ENCODE measurements around the gene GADD45G.
A peak's percentile ranks its signal among the peaks of the same experiment; 100 is the strongest.

The GADD45G gene

DNA sequence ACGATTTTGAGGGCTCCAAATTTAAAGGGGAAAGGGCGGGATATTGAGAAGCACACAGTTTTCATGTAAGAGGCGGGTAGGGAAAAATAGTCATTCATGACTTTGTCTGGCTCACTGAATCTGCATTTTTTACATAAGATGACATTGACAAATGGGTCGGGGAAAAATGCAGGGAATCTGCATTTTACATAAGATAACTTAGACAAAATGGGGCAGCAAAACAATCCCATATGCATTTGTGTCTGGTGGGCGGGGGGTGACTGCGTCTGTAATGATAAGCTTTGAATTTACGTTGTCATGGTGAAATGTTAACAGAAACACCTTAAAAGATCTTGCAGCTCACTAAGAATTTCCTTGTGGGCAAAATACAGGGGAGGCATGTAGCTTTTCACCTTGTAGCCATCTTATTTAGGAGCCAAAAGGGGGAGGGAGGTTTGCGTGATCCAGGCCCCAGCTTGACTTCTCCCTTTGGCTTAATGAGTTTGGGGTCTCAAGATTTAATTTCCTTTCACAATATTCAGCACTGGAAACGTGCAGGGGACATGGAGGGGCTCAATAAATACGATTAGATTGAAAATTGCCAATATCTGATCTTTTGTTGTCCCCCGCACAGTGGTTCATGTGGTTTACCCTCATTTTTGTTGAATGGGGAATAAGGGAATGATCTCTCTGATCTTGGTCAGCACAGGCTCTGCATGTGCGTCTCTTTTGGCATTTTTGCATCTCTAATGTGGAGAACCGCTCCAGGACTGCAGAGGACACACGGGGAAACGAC is 41.1 kb upstream of the GADD45G start:
- Histone ChIP-seq H3K9ac (ENCODE audit: insufficient read length, low read depth) (no peak overlapping the region), H3K4me1 (ENCODE audit: insufficient read depth, insufficient read length) (peaks cover 3% of the 10 kb centered on the region), H3K4me3 (ENCODE audit: insufficient read length, low read depth) (no peak overlapping the region), H3K9me3 (ENCODE audit: insufficient read depth, low read length) (0 out of 2 replicates have a peak, but pooled peaks cover 3% of the 10 kb centered on the region), H3K27me3 (ENCODE audit: insufficient read depth, insufficient read length) (no peaks in the 10 kb centered on the region), H3K36me3 (ENCODE audit: insufficient read depth, insufficient read length, low read length) (no peaks in the 10 kb centered on the region)
- TF ChIP-seq ZNF274 (IDR thresholded peaks at IDR 0.05; ENCODE audit: low read depth, low read length) (no peak), YY1 (IDR thresholded peaks at IDR 0.05; ENCODE audit: insufficient read depth, insufficient read length) (no peak), SUZ12 (IDR thresholded peaks at IDR 0.05; ENCODE audit: extremely low read depth, insufficient read depth, insufficient read length) (no peak)
- DNase-seq (ENCODE audit: low read depth, low spot score) = no peak

DNA sequence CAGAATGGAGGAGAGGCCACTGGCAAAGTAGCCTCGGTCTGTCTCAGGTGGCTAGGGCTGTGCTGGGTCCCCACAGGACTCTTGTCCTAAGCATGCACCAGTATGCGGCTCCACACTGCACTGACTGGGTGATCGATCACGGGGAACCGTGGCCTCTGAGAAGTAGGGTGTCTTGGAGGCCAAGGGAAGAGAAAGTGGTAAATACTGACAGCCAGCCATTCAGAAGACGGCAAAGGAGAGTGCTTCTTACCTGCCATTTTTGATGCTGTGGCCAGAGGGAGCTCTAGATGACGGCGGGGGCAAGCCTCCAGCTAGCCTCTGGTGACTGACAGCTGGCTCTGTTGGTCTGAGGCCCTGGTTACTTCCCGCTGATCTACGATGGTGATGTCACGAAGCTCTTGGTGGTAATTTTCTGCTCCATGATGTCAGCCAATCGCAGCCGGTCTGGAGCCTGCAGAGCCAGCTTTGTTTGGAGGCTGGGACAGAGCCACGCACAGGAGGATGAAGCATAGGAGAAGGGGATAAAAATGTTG is 40.4 kb upstream of the GADD45G start:
- DNase-seq (ENCODE audit: low read depth, low spot score) = peak; percentile 47
- TF ChIP-seq SUZ12 (IDR thresholded peaks at IDR 0.05; ENCODE audit: extremely low read depth, insufficient read depth, insufficient read length) (no peak), ZNF274 (IDR thresholded peaks at IDR 0.05; ENCODE audit: low read depth, low read length) (no peak), YY1 (IDR thresholded peaks at IDR 0.05; ENCODE audit: insufficient read depth, insufficient read length) (no peak)

DNA sequence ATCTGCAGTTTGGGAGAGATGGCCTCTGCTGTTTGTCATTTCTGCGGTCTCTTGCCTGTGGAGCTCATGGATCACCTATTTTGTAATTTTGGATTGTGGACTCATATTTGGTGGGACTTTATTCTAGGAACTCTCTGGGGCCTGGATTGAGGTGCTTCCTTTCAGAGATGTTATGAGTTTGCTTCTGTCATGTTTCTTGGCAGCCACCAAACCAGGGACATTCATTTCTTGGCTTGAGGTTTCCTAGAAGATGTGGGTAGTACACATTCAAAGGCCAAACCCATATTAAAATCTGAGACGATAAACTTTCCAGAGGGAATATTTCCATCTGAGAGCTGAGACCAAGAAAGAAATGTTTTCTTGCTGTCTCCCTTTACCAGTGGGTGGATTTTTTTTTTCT is 37.2 kb upstream of the GADD45G start:
- Histone ChIP-seq H3K4me3 (ENCODE audit: insufficient read length, low read depth) (no peak overlapping the region), H3K9ac (ENCODE audit: insufficient read length, low read depth) (no peak overlapping the region), H3K27me3 (ENCODE audit: insufficient read depth, insufficient read length) (no peaks in the 10 kb centered on the region), H3K4me1 (ENCODE audit: insufficient read depth, insufficient read length) (peaks cover 3% of the 10 kb centered on the region), H3K9me3 (ENCODE audit: insufficient read depth, low read length) (0 out of 2 replicates have a peak, but pooled peaks cover 3% of the 10 kb centered on the region), H3K36me3 (ENCODE audit: insufficient read depth, insufficient read length, low read length) (no peaks in the 10 kb centered on the region)
- DNase-seq (ENCODE audit: low read depth, low spot score) = no peak
- no peak for TF ChIP-seq SUZ12 (IDR thresholded peaks at IDR 0.05; ENCODE audit: extremely low read depth, insufficient read depth, insufficient read length)
- no peak for TF ChIP-seq YY1 (IDR thresholded peaks at IDR 0.05; ENCODE audit: insufficient read depth, insufficient read length)
- no peak for TF ChIP-seq ZNF274 (IDR thresholded peaks at IDR 0.05; ENCODE audit: low read depth, low read length)

More for the DNA sequence above, 40.4 kb upstream of the GADD45G start:
- Histone ChIP-seq H3K4me1 (ENCODE audit: insufficient read depth, insufficient read length) (peaks cover 3% of the 10 kb centered on the region), H3K9ac (ENCODE audit: insufficient read length, low read depth) (no peak overlapping the region), H3K4me3 (ENCODE audit: insufficient read length, low read depth) (no peak overlapping the region), H3K27me3 (ENCODE audit: insufficient read depth, insufficient read length) (no peaks in the 10 kb centered on the region), H3K9me3 (ENCODE audit: insufficient read depth, low read length) (0 out of 2 replicates have a peak, but pooled peaks cover 3% of the 10 kb centered on the region), H3K36me3 (ENCODE audit: insufficient read depth, insufficient read length, low read length) (no peaks in the 10 kb centered on the region)

DNA sequence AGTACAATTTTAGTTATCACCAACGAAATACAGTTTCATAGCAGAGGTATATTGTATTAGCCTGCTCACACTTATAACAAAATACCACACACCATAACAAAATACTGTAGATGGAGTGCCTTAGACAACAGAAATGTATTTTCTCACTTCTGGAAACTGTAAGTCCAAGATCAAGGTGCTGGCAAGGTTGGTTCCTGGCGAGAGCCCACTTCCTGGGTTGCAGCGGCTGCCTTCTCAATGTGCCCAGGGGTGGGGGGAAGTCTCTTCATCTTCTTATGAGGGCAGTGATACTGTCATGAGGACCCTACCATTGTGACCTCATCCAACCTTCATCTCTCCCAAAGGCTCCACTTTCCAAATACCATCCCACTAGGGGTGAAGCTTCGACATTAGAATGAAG is 30.5 kb upstream of the GADD45G start:
- Histone ChIP-seq H3K27me3 (ENCODE audit: insufficient read depth, insufficient read length) (no peaks in the 10 kb centered on the region), H3K9me3 (ENCODE audit: insufficient read depth, low read length) (no peaks in the 10 kb centered on the region), H3K4me3 (ENCODE audit: insufficient read length, low read depth) (no peak overlapping the region), H3K9ac (ENCODE audit: insufficient read length, low read depth) (no peak overlapping the region), H3K4me1 (ENCODE audit: insufficient read depth, insufficient read length) (no peaks in the 10 kb centered on the region), H3K36me3 (ENCODE audit: insufficient read depth, insufficient read length, low read length) (no peaks in the 10 kb centered on the region)
- no peak for DNase-seq (ENCODE audit: low read depth, low spot score)
- TF ChIP-seq ZNF274 (IDR thresholded peaks at IDR 0.05; ENCODE audit: low read depth, low read length) = no peak
- TF ChIP-seq SUZ12 (IDR thresholded peaks at IDR 0.05; ENCODE audit: extremely low read depth, insufficient read depth, insufficient read length) = no peak
- TF ChIP-seq YY1 (IDR thresholded peaks at IDR 0.05; ENCODE audit: insufficient read depth, insufficient read length) = no peak

DNA sequence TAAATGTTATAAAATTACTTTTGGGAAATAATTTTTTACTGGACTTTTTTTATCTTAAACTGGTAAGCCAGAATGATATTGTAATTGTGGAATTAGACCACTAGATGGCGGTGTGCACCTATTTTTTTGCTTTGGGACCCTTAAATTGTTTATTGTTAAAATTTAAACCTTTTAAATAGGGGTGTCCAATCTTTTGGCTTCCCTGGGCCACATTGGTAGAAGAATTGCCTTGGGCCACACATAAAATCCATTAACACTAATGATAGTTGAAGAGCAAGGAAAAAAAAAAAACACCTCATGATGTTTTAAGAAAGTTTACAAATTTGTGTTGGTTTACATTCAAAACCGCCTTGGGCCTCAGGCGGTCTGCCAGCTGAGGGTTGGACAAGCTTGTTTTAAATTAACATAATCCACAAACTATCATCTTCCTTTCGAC is 28.4 kb upstream of the GADD45G start:
- Histone ChIP-seq H3K4me3 (ENCODE audit: insufficient read length, low read depth) (no peak overlapping the region), H3K4me1 (ENCODE audit: insufficient read depth, insufficient read length) (no peaks in the 10 kb centered on the region)
- no peak for DNase-seq (ENCODE audit: low read depth, low spot score)

DNA sequence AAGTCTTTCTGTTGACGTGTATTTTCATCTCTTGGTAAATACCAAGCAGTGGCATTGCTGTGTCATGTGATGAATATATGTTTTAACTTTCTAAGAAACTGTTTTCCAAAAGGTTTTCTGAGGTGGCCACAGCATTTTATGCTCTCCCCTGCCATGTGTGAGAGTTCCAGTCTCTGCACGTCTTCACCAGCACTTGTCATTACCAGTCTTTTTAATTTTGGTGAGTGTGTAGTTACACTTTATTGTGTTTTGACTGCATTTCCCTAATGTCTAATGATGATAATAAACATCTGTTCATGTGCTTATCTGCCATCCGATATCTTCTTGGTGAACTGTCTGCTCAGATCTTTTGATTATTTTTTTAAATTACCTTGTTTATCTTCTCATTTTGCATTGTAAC is 27.4 kb upstream of the GADD45G start:
- no peak overlapping the region for H3K9ac ChIP-seq (ENCODE audit: insufficient read length, low read depth)
- DNase-seq (ENCODE audit: low read depth, low spot score) = no peak
- no peaks in the 10 kb centered on the region for H3K36me3 ChIP-seq (ENCODE audit: insufficient read depth, insufficient read length, low read length)
- TF ChIP-seq YY1 (IDR thresholded peaks at IDR 0.05; ENCODE audit: insufficient read depth, insufficient read length) (no peak), ZNF274 (IDR thresholded peaks at IDR 0.05; ENCODE audit: low read depth, low read length) (no peak), SUZ12 (IDR thresholded peaks at IDR 0.05; ENCODE audit: extremely low read depth, insufficient read depth, insufficient read length) (no peak)
- H3K4me3 ChIP-seq (ENCODE audit: insufficient read length, low read depth) = no peak overlapping the region
- no peaks in the 10 kb centered on the region for H3K4me1 ChIP-seq (ENCODE audit: insufficient read depth, insufficient read length)
- H3K27me3 ChIP-seq (ENCODE audit: insufficient read depth, insufficient read length) = no peaks in the 10 kb centered on the region
- no peaks in the 10 kb centered on the region for H3K9me3 ChIP-seq (ENCODE audit: insufficient read depth, low read length)

More for the DNA sequence above, 28.4 kb upstream of the GADD45G start:
- Histone ChIP-seq H3K36me3 (ENCODE audit: insufficient read depth, insufficient read length, low read length) (no peaks in the 10 kb centered on the region), H3K9me3 (ENCODE audit: insufficient read depth, low read length) (no peaks in the 10 kb centered on the region), H3K9ac (ENCODE audit: insufficient read length, low read depth) (no peak overlapping the region), H3K27me3 (ENCODE audit: insufficient read depth, insufficient read length) (no peaks in the 10 kb centered on the region)
- TF ChIP-seq SUZ12 (IDR thresholded peaks at IDR 0.05; ENCODE audit: extremely low read depth, insufficient read depth, insufficient read length) (no peak), YY1 (IDR thresholded peaks at IDR 0.05; ENCODE audit: insufficient read depth, insufficient read length) (no peak), ZNF274 (IDR thresholded peaks at IDR 0.05; ENCODE audit: low read depth, low read length) (no peak)

DNA sequence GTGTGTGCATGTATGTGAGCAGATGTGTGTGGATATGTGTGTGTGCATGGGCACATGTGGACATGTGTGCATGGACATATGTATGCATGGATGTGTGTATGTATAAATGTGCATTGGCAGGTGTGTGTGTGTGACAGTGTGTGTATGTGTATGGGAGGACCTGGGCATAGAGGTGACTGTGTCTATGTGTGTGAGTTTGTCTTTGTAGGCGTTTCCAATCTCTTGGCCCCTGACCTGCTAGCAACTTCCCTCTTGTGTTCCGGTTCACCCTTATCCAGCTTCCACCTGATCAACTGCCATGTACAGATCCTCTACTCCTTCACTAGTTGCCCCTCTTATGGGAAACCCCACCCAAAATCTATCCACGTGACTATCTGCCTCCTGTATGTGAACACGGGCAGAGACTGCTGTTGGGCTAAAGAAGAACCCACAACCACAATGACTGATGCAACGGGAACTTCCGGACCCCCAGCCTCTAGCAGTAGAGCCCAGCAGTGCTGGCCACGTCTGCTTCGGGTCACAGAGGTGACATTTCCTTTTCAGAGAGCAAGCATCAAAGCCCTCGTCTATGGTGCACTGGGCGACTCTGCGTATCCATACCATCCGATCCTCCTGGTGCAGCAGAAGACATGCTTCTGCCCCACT is 24.9 kb upstream of the GADD45G start:
- Histone ChIP-seq H3K36me3 (ENCODE audit: insufficient read depth, insufficient read length, low read length) (no peaks in the 10 kb centered on the region), H3K27me3 (ENCODE audit: insufficient read depth, insufficient read length) (no peaks in the 10 kb centered on the region), H3K9me3 (ENCODE audit: insufficient read depth, low read length) (peaks cover 14% of the 10 kb centered on the region; the same call in 1 of the 2 replicates), H3K4me1 (ENCODE audit: insufficient read depth, insufficient read length) (no peaks in the 10 kb centered on the region), H3K4me3 (ENCODE audit: insufficient read length, low read depth) (no peak overlapping the region), H3K9ac (ENCODE audit: insufficient read length, low read depth) (no peak overlapping the region)
- no peak for DNase-seq (ENCODE audit: low read depth, low spot score)
- TF ChIP-seq ZNF274 (IDR thresholded peaks at IDR 0.05; ENCODE audit: low read depth, low read length) (no peak), SUZ12 (IDR thresholded peaks at IDR 0.05; ENCODE audit: extremely low read depth, insufficient read depth, insufficient read length) (no peak), YY1 (IDR thresholded peaks at IDR 0.05; ENCODE audit: insufficient read depth, insufficient read length) (no peak)
